ENCODE data around the gene COL9A2. TPM values are rescaled to one million over a fixed set of nuclear protein-coding genes. Genes with fewer than 3 reads are reported as not detected.

The COL9A2 gene
- polyA plus RNA-seq, 1 donor from 2014 or later: 2.3 TPM

- H3K27me3 ChIP-seq (ENCODE audit: insufficient read depth, low read depth, low read length): no peaks in the 10 kb centered on the region
- no peak overlapping the region for H3K4me2 ChIP-seq (ENCODE audit: low read length)
- H3K36me3 ChIP-seq (ENCODE audit: insufficient read depth, low read length): peaks cover 10% of the 10 kb centered on the region
- H4K20me1 ChIP-seq (ENCODE audit: insufficient read depth): no peaks in the 10 kb centered on the region
- H3K9ac ChIP-seq (ENCODE audit: low read length): no peak overlapping the region
- H2AFZ ChIP-seq (ENCODE audit: low read depth, low read length): no peak overlapping the region
- H3K9me2 ChIP-seq (ENCODE audit: insufficient read depth, low read length): no peaks in the 10 kb centered on the region
- H3K9me3 ChIP-seq (ENCODE audit: low read length): no peaks in the 10 kb centered on the region
- no peak overlapping the region for H3K27ac ChIP-seq (ENCODE audit: low read length)
- H3K79me2 ChIP-seq (replicated peaks; ENCODE audit: insufficient read depth, low read length): no peaks in the 10 kb centered on the region
- TF ChIP-seq TAF1 (IDR thresholded peaks at IDR 0.05; ENCODE audit: low read depth) (no peak), MXI1 (conservative IDR thresholded peaks at IDR 0.05; ENCODE audit: poor library complexity, severe bottlenecking) (no peak), CTCF (IDR thresholded peaks at IDR 0.05; ENCODE audit: poor library complexity, severe bottlenecking) (no peak), SMC3 (conservative IDR thresholded peaks at IDR 0.05; ENCODE audit: poor library complexity) (no peak), POLR2AphosphoS5 (IDR thresholded peaks at IDR 0.05) (no peak), REST (IDR thresholded peaks at IDR 0.05; ENCODE audit: borderline replicate concordance) (no peak), RAD21 (conservative IDR thresholded peaks at IDR 0.05) (no peak), EP300 (conservative IDR thresholded peaks at IDR 0.05; ENCODE audit: poor library complexity, severe bottlenecking) (no peak), EZH2 (IDR thresholded peaks at IDR 0.05; ENCODE audit: borderline replicate concordance, insufficient read depth, low read length, poor library complexity, severe bottlenecking) (no peak)
- H3K4me3 ChIP-seq (ENCODE audit: low read length): no peak overlapping the region
- H3F3A ChIP-seq (ENCODE audit: insufficient read depth, low read length, poor library complexity, severe bottlenecking): no peaks in the 10 kb centered on the region
Measured at GRCh38 chr1:40272653-40273213, 44.4 kb downstream of the COL9A2 start.

GRCh38 chr1:40270152-40270834 lies 46.8 kb downstream of the COL9A2 start:
- no peak overlapping the region for H3K4me2 ChIP-seq (ENCODE audit: low read length)
- no peak for TF ChIP-seq EP300 (conservative IDR thresholded peaks at IDR 0.05; ENCODE audit: poor library complexity, severe bottlenecking)
- TF ChIP-seq SMC3 (conservative IDR thresholded peaks at IDR 0.05; ENCODE audit: poor library complexity): no peak
- TF ChIP-seq REST (IDR thresholded peaks at IDR 0.05; ENCODE audit: borderline replicate concordance): no peak
- TF ChIP-seq TAF1 (IDR thresholded peaks at IDR 0.05; ENCODE audit: low read depth): no peak
- no peak for TF ChIP-seq POLR2AphosphoS5 (IDR thresholded peaks at IDR 0.05)
- no peak for TF ChIP-seq RAD21 (conservative IDR thresholded peaks at IDR 0.05)
- no peak for TF ChIP-seq EZH2 (IDR thresholded peaks at IDR 0.05; ENCODE audit: borderline replicate concordance, insufficient read depth, low read length, poor library complexity, severe bottlenecking)
- no peak overlapping the region for H2AFZ ChIP-seq (ENCODE audit: low read depth, low read length)
- H4K20me1 ChIP-seq (ENCODE audit: insufficient read depth): no peaks in the 10 kb centered on the region
- no peak overlapping the region for H3K4me3 ChIP-seq (ENCODE audit: low read length)
- H3F3A ChIP-seq (ENCODE audit: insufficient read depth, low read length, poor library complexity, severe bottlenecking): no peaks in the 10 kb centered on the region
- no peaks in the 10 kb centered on the region for H3K9me2 ChIP-seq (ENCODE audit: insufficient read depth, low read length)
- H3K36me3 ChIP-seq (ENCODE audit: insufficient read depth, low read length): peaks cover 14% of the 10 kb centered on the region
- no peaks in the 10 kb centered on the region for H3K79me2 ChIP-seq (replicated peaks; ENCODE audit: insufficient read depth, low read length)
- no peaks in the 10 kb centered on the region for H3K9me3 ChIP-seq (ENCODE audit: low read length)
- no peak overlapping the region for H3K9ac ChIP-seq (ENCODE audit: low read length)
- H3K27ac ChIP-seq (ENCODE audit: low read length): no peak overlapping the region
- no peaks in the 10 kb centered on the region for H3K27me3 ChIP-seq (ENCODE audit: insufficient read depth, low read depth, low read length)

All from neural cell (in vitro differentiated cells).